IMR-90 (cell line): ENCODE data around the gene CELSR2. TPM values are rescaled to one million over a fixed set of nuclear protein-coding genes. Genes with fewer than 3 reads are reported as not detected.

Source experiments
- ATAC-seq: fragments of 200-7000 bp; cut with Tn5 transposase; 2 replicates; pipeline ENCODE4 v1.9.1; 2020; ENCODE audit warnings: low read depth, mild to moderate bottlenecking, moderate library complexity
- BruUV-seq: library from RNA; stranded (reverse); fragments of 400-500 nt; replicated peaks from 2 replicates; lab custom pipeline; 2021; lab: Mats Ljungman, UMichigan
- CTCF ChIA-PET: fragments of 300-600 bp; formaldehyde crosslinking; extraction: SDS; loops from one replicate; lab custom pipeline; 2021; ENCODE audit warnings: antibody characterized with exemption; lab: Yijun Ruan, JAX
- POLR2A ChIA-PET: fragments of 300-600 bp; sonication (Branson Sonifier 250); formaldehyde crosslinking; loops from one replicate; lab custom pipeline; 2022; ENCODE audit warnings: antibody characterized with exemption; ENCODE audit not compliant: unreplicated experiment; lab: Charles Lee
- DNase-seq: peaks from one replicate; pipeline ENCODE4 v3.0.0; 2013
- H2AFZ ChIP-seq: replicated peaks from 2 replicates; pipeline ENCODE3; 2013; ENCODE audit warnings: low read length, mild to moderate bottlenecking; ENCODE audit not compliant: poor library complexity
- H2AK5ac ChIP-seq: 2 replicates; pipeline ENCODE4 v1.6.1; 2013; ENCODE audit warnings: low read depth, low read length, inconsistent platforms
- H2AK9ac ChIP-seq: replicated peaks from 2 replicates; pipeline ENCODE3; 2013; ENCODE audit warnings: mild to moderate bottlenecking, low read depth, low read length, moderate library complexity; ENCODE audit not compliant: poor library complexity
- H2BK120ac ChIP-seq: 2 replicates; pipeline ENCODE4 v1.6.1; 2013; ENCODE audit warnings: low read depth, low read length, inconsistent platforms
- H2BK15ac ChIP-seq: 3 replicates; pipeline ENCODE4 v1.6.1; 2013; ENCODE audit warnings: low read depth, low read length, inconsistent platforms
- H2BK20ac ChIP-seq: 2 replicates; pipeline ENCODE4 v1.6.1; 2013; ENCODE audit warnings: low read depth, mild to moderate bottlenecking, inconsistent platforms, low read length, moderate library complexity
- H2BK5ac ChIP-seq: 2 replicates; pipeline ENCODE4 v1.6.1; 2013; ENCODE audit warnings: mild to moderate bottlenecking, low read depth, low read length, inconsistent platforms; ENCODE audit not compliant: poor library complexity, severe bottlenecking
- H3K14ac ChIP-seq: replicated peaks from 2 replicates; pipeline ENCODE4 v1.6.1; 2013; ENCODE audit warnings: low read depth, low read length, inconsistent platforms
- H3K18ac ChIP-seq: 2 replicates; pipeline ENCODE4 v1.6.1; 2013; ENCODE audit warnings: low read depth, low read length, control low read depth
- H3K23ac ChIP-seq: 2 replicates; pipeline ENCODE4 v1.6.1; 2013; ENCODE audit warnings: low read depth, low read length, inconsistent platforms
- H3K27ac ChIP-seq: 2 replicates; pipeline ENCODE4 v1.5.1; 2013; ENCODE audit warnings: mild to moderate bottlenecking, control low read depth, low read length; ENCODE audit not compliant: insufficient read depth
- H3K27me3 ChIP-seq: 2 replicates; pipeline ENCODE4 v1.6.1; 2013; ENCODE audit warnings: low read length; ENCODE audit not compliant: control insufficient read depth, insufficient read depth
- H3K36me3 ChIP-seq: 2 replicates; pipeline ENCODE4 v1.6.1; 2013; ENCODE audit warnings: low read length, mixed read lengths; ENCODE audit not compliant: control insufficient read depth, insufficient read depth
- H3K4ac ChIP-seq: 2 replicates; pipeline ENCODE4 v1.6.1; 2013; ENCODE audit warnings: low read depth, low read length, inconsistent platforms
- H3K4me1 ChIP-seq: 2 replicates; pipeline ENCODE4 v1.6.1; 2013; ENCODE audit warnings: low read length, mixed read lengths; ENCODE audit not compliant: control insufficient read depth, insufficient read depth
- H3K4me2 ChIP-seq: 2 replicates; pipeline ENCODE4 v1.6.1; 2013; ENCODE audit warnings: low read depth, mild to moderate bottlenecking, control low read depth, low read length, moderate library complexity
- H3K4me3 ChIP-seq: 2 replicates; pipeline ENCODE4 v1.5.1; 2013; ENCODE audit warnings: low read depth, mild to moderate bottlenecking, control low read depth, low read length, moderate library complexity; ENCODE audit not compliant: insufficient read depth
- H3K56ac ChIP-seq: 2 replicates; pipeline ENCODE4 v1.6.1; 2013; ENCODE audit warnings: low read length, inconsistent platforms; ENCODE audit not compliant: insufficient read depth; ENCODE audit errors: extremely low read depth
- H3K79me1 ChIP-seq, 2 experiments: 2 replicates each; pipeline ENCODE4 v1.6.1; 2013; ENCODE audit warnings: low read length in 2 of 2, inconsistent platforms in 1 of 2, low read depth in 1 of 2
- H3K9ac ChIP-seq: 2 replicates; pipeline ENCODE4 v1.6.1; 2013; ENCODE audit warnings: low read depth, low read length, control low read depth
- H3K9me1 ChIP-seq: 2 replicates; pipeline ENCODE4 v1.6.1; 2013; ENCODE audit warnings: low read length, inconsistent platforms; ENCODE audit not compliant: insufficient read depth
- H3K9me3 ChIP-seq: 2 replicates; pipeline ENCODE4 v1.6.1; 2013; ENCODE audit warnings: low read length; ENCODE audit not compliant: control insufficient read depth, insufficient read depth
- H4K20me1 ChIP-seq: 2 replicates; pipeline ENCODE4 v1.6.1; 2013; ENCODE audit warnings: low read length, inconsistent platforms; ENCODE audit not compliant: insufficient read depth
- H4K5ac ChIP-seq: 2 replicates; pipeline ENCODE4 v1.6.1; 2013; ENCODE audit warnings: mild to moderate bottlenecking, low read depth, low read length, control low read depth
- H4K8ac ChIP-seq, 2 experiments: 2 replicates each; pipeline ENCODE4 v1.6.1; 2013; ENCODE audit warnings: low read depth in 2 of 2, low read length in 2 of 2, control low read depth in 1 of 2, inconsistent platforms in 1 of 2
- H4K91ac ChIP-seq: 2 replicates; pipeline ENCODE4 v1.6.1; 2013; ENCODE audit warnings: low read depth, low read length, inconsistent platforms; ENCODE audit not compliant: insufficient read depth
- BHLHE40 ChIP-seq: fragments of 150-350 bp; IDR thresholded peaks from 2 replicates; pipeline ENCODE4 v1.6.1; 2016; ENCODE audit warnings: mild to moderate bottlenecking, low read depth, low read length
- MAFK ChIP-seq: IDR thresholded peaks from 2 replicates; pipeline ENCODE4 v1.6.1; 2012; ENCODE audit warnings: low read depth, low read length, improper control_type of control experiment
- MAZ ChIP-seq: IDR thresholded peaks from 2 replicates; pipeline ENCODE4 v1.6.1; 2012; ENCODE audit warnings: low read depth, mild to moderate bottlenecking, low read length, improper control_type of control experiment, moderate library complexity, borderline replicate concordance
- MXI1 ChIP-seq: IDR thresholded peaks from 2 replicates; pipeline ENCODE4 v1.6.1; 2012; ENCODE audit warnings: low read depth, mild to moderate bottlenecking, low read length, moderate library complexity, borderline replicate concordance
- POLR2A ChIP-seq: IDR thresholded peaks from 2 replicates; pipeline ENCODE4 v1.6.1; 2012; ENCODE audit warnings: mild to moderate bottlenecking, low read depth, low read length
- RAD21 ChIP-seq: IDR thresholded peaks from 2 replicates; pipeline ENCODE4 v1.6.1; 2012; ENCODE audit warnings: low read length, improper control_type of control experiment
- RCOR1 ChIP-seq: IDR thresholded peaks from 2 replicates; pipeline ENCODE4 v1.6.1; 2012; ENCODE audit warnings: mild to moderate bottlenecking, low read length, improper control_type of control experiment; ENCODE audit not compliant: insufficient replicate concordance
- USF2 ChIP-seq: fragments of 150-350 bp; IDR thresholded peaks from 2 replicates; pipeline ENCODE4 v1.6.1; 2017; ENCODE audit warnings: mild to moderate bottlenecking, antibody characterized with exemption, low read length, low read depth
- WGBS, 2 experiments: methylation state at CpG; one replicate each; pipeline versions ENCODE4 v1.1.5 to v1.1.7; 2013; ENCODE audit warnings: missing lambda C conversion rate in 2 of 2; ENCODE audit not compliant: insufficient read length in 1 of 2; ENCODE audit errors: extremely low coverage in 2 of 2; 5-methylcytosine and 5-hydroxymethylcytosine counted together
- dilution Hi-C: fragments of 300-500 bp; cut with HindIII; formaldehyde crosslinking; loops from one replicate; pipeline ENCODE4 v1.14.3; 2018; ENCODE audit warnings: low sequenced_read_pairs; ENCODE audit not compliant: unreplicated experiment
- in situ Hi-C: fragments of 300-500 bp; cut with MboI; formaldehyde crosslinking; loops from 3 replicates; pipeline ENCODE4 v1.14.3; 2019; ENCODE audit warnings: low sequenced_read_pairs, inconsistent platforms, mixed read lengths
- intact Hi-C: fragments of 100-400 bp; cut with micrococcal nuclease; formaldehyde crosslinking; loops from 2 replicates; pipeline ENCODE4 v1.10.0; 2022
- polyA plus RNA-seq, 3 experiments: library from polyadenylated mRNA; depleted of rRNA; stranded (reverse); fragments of >200 nt; gene quantifications; 2 replicates each; pipeline ENCODE4 v1.2.3, GENCODE V29; 2012; ENCODE audit warnings: low replicate concordance in 1 of 3
- total RNA-seq: library from RNA; depleted of rRNA; stranded (reverse); fragments of >200 nt; gene quantifications from 2 replicates; pipeline ENCODE4 v1.2.3, GENCODE V29; 2012

The CELSR2 gene
- total and polyA plus RNA-seq, 2 of the 4 experiments (the other 2 are of a cell fraction) = 1.3 to 5.3 TPM

- no peak overlapping the region for H4K5ac ChIP-seq
- H3K18ac ChIP-seq = no peak overlapping the region; the same call in 1 of the 2 replicates
- H3K23ac ChIP-seq = peak overlapping the region; percentile 95
- DNase-seq (no peak), ATAC-seq (no peak)
- peaks cover 42% of the 10 kb centered on the region for H3K9me1 ChIP-seq
- peaks cover 26% of the 10 kb centered on the region for H3K4me1 ChIP-seq
- H2AK5ac ChIP-seq = peak overlapping the region; percentile 98
- peaks cover 4% of the 10 kb centered on the region; the same call in 1 of the 2 replicates for H4K20me1 ChIP-seq
- intact Hi-C loops = no loop called here
- H4K8ac ChIP-seq = peak overlapping the region in 1 of 2 experiments; percentile 87; a peak in 2 of 4 replicates
- BruUV-seq = no TSS peak
- H2AFZ ChIP-seq = peak overlapping the region; percentile 18
- in situ Hi-C loops = no loop called here
- H3K79me1 ChIP-seq = peaks cover 0 to 11% of the 10 kb centered on the region in 2 experiments; a peak in 1 of 4 replicates
- no peak overlapping the region for H3K9ac ChIP-seq
- TF ChIP-seq RAD21 (no peak), MAFK (no peak), BHLHE40 (no peak), MXI1 (no peak), MAZ (no peak), POLR2A (no peak), USF2 (no peak), RCOR1 (no peak)
- peak overlapping the region; percentile 24; the same call in 1 of the 3 replicates for H2BK15ac ChIP-seq
- H3K4ac ChIP-seq = peak overlapping the region; percentile 95
- H2AK9ac ChIP-seq = peak overlapping the region; percentile 52
- dilution Hi-C loops = no loop called here
- H3K56ac ChIP-seq = no peak overlapping the region
- H3K4me2 ChIP-seq = no peak overlapping the region
- H2BK120ac ChIP-seq = peak overlapping the region; percentile 97
- H3K4me3 ChIP-seq = no peak overlapping the region
- H3K27ac ChIP-seq = no peak overlapping the region
- no peak overlapping the region for H2BK5ac ChIP-seq
- ChIA-PET CTCF (no interaction called here), POLR2A (no interaction called here)
- H3K9me3 ChIP-seq = no peaks in the 10 kb centered on the region
- H4K91ac ChIP-seq = peak overlapping the region; percentile 97
- no peaks in the 10 kb centered on the region for H3K27me3 ChIP-seq
- H2BK20ac ChIP-seq = peak overlapping the region; percentile 94
- H3K14ac ChIP-seq = peak overlapping the region; percentile 97
- H3K36me3 ChIP-seq = no peaks in the 10 kb centered on the region
- 90% methylated on average over 2 of the region's 16 CpGs; no CpG with 5 or more reads in 1 of the 2 experiments for WGBS, 2 experiments
These were observed 51.4 kb downstream of the CELSR2 start for GRCh38 chr1:109300650-109301151.
